Mesendoderm (in vitro differentiated cells): ENCODE data around the gene MYRFL.
A peak's percentile ranks its signal among the peaks of the same experiment; 100 is the strongest.

ENCODE experiments used
- DNase-seq: peaks from one replicate; pipeline ENCODE4 v3.0.0; 2013
- H2AK5ac ChIP-seq: 2 replicates; pipeline ENCODE4 v1.6.1; 2013; ENCODE audit warnings: low read length, inconsistent platforms
- H2BK120ac ChIP-seq: 2 replicates; pipeline ENCODE4 v1.6.1; 2013; ENCODE audit warnings: low read depth, mild to moderate bottlenecking, low read length, moderate library complexity, mixed read lengths
- H2BK15ac ChIP-seq: replicated peaks from 2 replicates; pipeline ENCODE4 v1.6.1; 2013; ENCODE audit warnings: low read depth, mild to moderate bottlenecking, moderate library complexity
- H2BK5ac ChIP-seq: 2 replicates; pipeline ENCODE4 v1.6.1; 2013; ENCODE audit warnings: low read length, inconsistent platforms
- H3K18ac ChIP-seq: 2 replicates; pipeline ENCODE4 v1.6.1; 2013; ENCODE audit warnings: mild to moderate bottlenecking, low read length, mixed read lengths
- H3K23ac ChIP-seq: one replicate; pipeline ENCODE4 v1.6.1; 2013; ENCODE audit warnings: low read length
- H3K27ac ChIP-seq: 2 replicates; pipeline ENCODE4 v1.5.1; 2013; ENCODE audit warnings: low read depth, mild to moderate bottlenecking, inconsistent platforms, low read length, moderate library complexity
- H3K27me3 ChIP-seq: 2 replicates; pipeline ENCODE4 v1.6.1; 2013; ENCODE audit warnings: low read length, control low read depth, mild to moderate bottlenecking, inconsistent platforms; ENCODE audit not compliant: insufficient read depth, poor library complexity
- H3K36me3 ChIP-seq: 2 replicates; pipeline ENCODE4 v1.6.1; 2013; ENCODE audit warnings: low read length, inconsistent platforms; ENCODE audit not compliant: control insufficient read depth, insufficient read depth
- H3K4ac ChIP-seq: one replicate; pipeline ENCODE4 v1.6.1; 2013; ENCODE audit warnings: low read depth, mild to moderate bottlenecking, low read length, moderate library complexity
- H3K4me1 ChIP-seq: 2 replicates; pipeline ENCODE4 v1.6.1; 2013; ENCODE audit warnings: low read depth, low read length, inconsistent platforms; ENCODE audit not compliant: control insufficient read depth
- H3K4me2 ChIP-seq: 2 replicates; pipeline ENCODE4 v1.6.1; 2013; ENCODE audit warnings: low read length
- H3K4me3 ChIP-seq: 2 replicates; pipeline ENCODE4 v1.5.1; 2013; ENCODE audit warnings: mild to moderate bottlenecking, low read length
- H3K56ac ChIP-seq: one replicate; pipeline ENCODE4 v1.6.1; 2013; ENCODE audit warnings: low read length
- H3K79me1 ChIP-seq: 2 replicates; pipeline ENCODE4 v1.6.1; 2013; ENCODE audit warnings: low read length, inconsistent platforms
- H3K79me2 ChIP-seq: 2 replicates; pipeline ENCODE4 v1.6.1; 2013; ENCODE audit warnings: mild to moderate bottlenecking, low read length; ENCODE audit not compliant: control insufficient read depth, insufficient read depth
- H3K9ac ChIP-seq: 2 replicates; pipeline ENCODE4 v1.6.1; 2013; ENCODE audit warnings: low read length, inconsistent platforms
- H4K5ac ChIP-seq: one replicate; pipeline ENCODE4 v1.6.1; 2013; ENCODE audit warnings: low read length
- H4K8ac ChIP-seq: one replicate; pipeline ENCODE4 v1.6.1; 2013; ENCODE audit warnings: low read depth, mild to moderate bottlenecking, control low read depth, low read length, moderate library complexity
- WGBS: extraction: QIAGEN DNeasy Blood & Tissue Kit; methylation state at CpG from one replicate; pipeline ENCODE4 v1.1.7; 2013; ENCODE audit warnings: low lambda C conversion rate, missing lambda C conversion rate; ENCODE audit not compliant: insufficient coverage; ENCODE audit errors: extremely low coverage; 5-methylcytosine and 5-hydroxymethylcytosine counted together

The MYRFL gene

GRCh38 chr12:69916544-69917235, 91.7 kb downstream of the MYRFL start:
- H2BK5ac ChIP-seq: no peak overlapping the region
- peak overlapping the region; percentile 6 for H3K56ac ChIP-seq
- H4K5ac ChIP-seq: no peak overlapping the region
- no peak overlapping the region for H3K23ac ChIP-seq
- no peak overlapping the region for H3K27ac ChIP-seq
- peak overlapping the region; percentile 16 for H3K4ac ChIP-seq
- peak; percentile 76 for DNase-seq
- H3K9ac ChIP-seq: no peak overlapping the region
- H3K4me2 ChIP-seq: no peak overlapping the region
- no peaks in the 10 kb centered on the region for H3K27me3 ChIP-seq
- H3K79me1 ChIP-seq: no peaks in the 10 kb centered on the region
- no peaks in the 10 kb centered on the region for H3K4me1 ChIP-seq
- peak overlapping the region; percentile 90 for H3K18ac ChIP-seq
- H3K4me3 ChIP-seq: no peak overlapping the region
- H4K8ac ChIP-seq: peak overlapping the region; percentile 65
- WGBS: 100% methylated on average over 1 of the region's 5 CpGs
- no peak overlapping the region for H2BK120ac ChIP-seq
- no peaks in the 10 kb centered on the region for H3K36me3 ChIP-seq
- no peak overlapping the region for H2AK5ac ChIP-seq
- H2BK15ac ChIP-seq: peak overlapping the region; percentile 92
- no peaks in the 10 kb centered on the region for H3K79me2 ChIP-seq

GRCh38 chr12:69918287-69918686, 93.3 kb downstream of the MYRFL start:
- H3K27me3 ChIP-seq: no peaks in the 10 kb centered on the region
- no peak overlapping the region for H3K4me3 ChIP-seq
- WGBS: no CpG with 5 or more reads among the region's 2 CpGs
- H2BK120ac ChIP-seq: no peak overlapping the region
- no peaks in the 10 kb centered on the region for H3K36me3 ChIP-seq
- no peaks in the 10 kb centered on the region for H3K79me2 ChIP-seq
- no peak overlapping the region for H2AK5ac ChIP-seq
- no peak for DNase-seq
- no peak overlapping the region for H4K8ac ChIP-seq
- H3K79me1 ChIP-seq: no peaks in the 10 kb centered on the region
- no peak overlapping the region for H2BK5ac ChIP-seq
- no peak overlapping the region for H2BK15ac ChIP-seq
- no peak overlapping the region for H3K18ac ChIP-seq
- H3K56ac ChIP-seq: no peak overlapping the region
- H3K27ac ChIP-seq: no peak overlapping the region
- H3K4me1 ChIP-seq: no peaks in the 10 kb centered on the region
- no peak overlapping the region for H3K4me2 ChIP-seq
- no peak overlapping the region for H4K5ac ChIP-seq
- H3K23ac ChIP-seq: no peak overlapping the region
- H3K4ac ChIP-seq: no peak overlapping the region
- H3K9ac ChIP-seq: no peak overlapping the region

- Histone ChIP-seq H3K79me1 (no peaks in the 10 kb centered on the region), H3K4me1 (no peaks in the 10 kb centered on the region), H2BK120ac (no peak overlapping the region), H3K27ac (no peak overlapping the region), H2AK5ac (no peak overlapping the region), H3K4me2 (no peak overlapping the region), H2BK15ac (no peak overlapping the region), H4K5ac (no peak overlapping the region), H4K8ac (no peak overlapping the region), H3K4ac (no peak overlapping the region), H3K36me3 (no peaks in the 10 kb centered on the region), H3K18ac (peak overlapping the region; percentile 51), H3K23ac (no peak overlapping the region), H3K9ac (no peak overlapping the region), H3K79me2 (no peaks in the 10 kb centered on the region), H2BK5ac (no peak overlapping the region), H3K56ac (no peak overlapping the region), H3K4me3 (no peak overlapping the region), H3K27me3 (no peaks in the 10 kb centered on the region)
- DNase-seq: no peak
- no CpG with 5 or more reads among the region's 3 CpGs for WGBS
Observed at GRCh38 chr12:69919495-69919894, 94.5 kb downstream of the MYRFL start.

- no peak for DNase-seq
- WGBS: no CpG with 5 or more reads among the region's 4 CpGs
- Histone ChIP-seq H3K27ac (no peak overlapping the region), H2BK5ac (no peak overlapping the region), H2BK120ac (no peak overlapping the region), H3K79me2 (no peaks in the 10 kb centered on the region), H3K36me3 (no peaks in the 10 kb centered on the region), H4K5ac (no peak overlapping the region), H3K4me2 (no peak overlapping the region), H3K9ac (no peak overlapping the region), H3K4me1 (peaks cover 3% of the 10 kb centered on the region), H3K27me3 (no peaks in the 10 kb centered on the region), H2AK5ac (no peak overlapping the region), H3K4me3 (no peak overlapping the region), H3K4ac (no peak overlapping the region), H3K23ac (no peak overlapping the region), H3K79me1 (no peaks in the 10 kb centered on the region), H3K18ac (no peak overlapping the region), H2BK15ac (no peak overlapping the region), H4K8ac (no peak overlapping the region), H3K56ac (no peak overlapping the region)
Observed at GRCh38 chr12:69921831-69922230, 96.8 kb downstream of the MYRFL start.

GRCh38 chr12:69922999-69923398, 98.0 kb downstream of the MYRFL start:
- H3K4me1 ChIP-seq: peaks cover 3% of the 10 kb centered on the region
- H3K4me3 ChIP-seq: no peak overlapping the region
- H4K8ac ChIP-seq: no peak overlapping the region
- H2AK5ac ChIP-seq: no peak overlapping the region
- H3K79me2 ChIP-seq: no peaks in the 10 kb centered on the region
- H3K23ac ChIP-seq: no peak overlapping the region
- H3K4me2 ChIP-seq: no peak overlapping the region
- DNase-seq: no peak
- no peak overlapping the region for H2BK5ac ChIP-seq
- no peaks in the 10 kb centered on the region for H3K79me1 ChIP-seq
- H3K27ac ChIP-seq: no peak overlapping the region
- no peaks in the 10 kb centered on the region for H3K36me3 ChIP-seq
- no peak overlapping the region for H3K4ac ChIP-seq
- H3K27me3 ChIP-seq: no peaks in the 10 kb centered on the region
- H4K5ac ChIP-seq: no peak overlapping the region
- H2BK120ac ChIP-seq: no peak overlapping the region
- no peak overlapping the region for H3K9ac ChIP-seq
- H2BK15ac ChIP-seq: no peak overlapping the region
- H3K18ac ChIP-seq: no peak overlapping the region
- H3K56ac ChIP-seq: no peak overlapping the region

GRCh38 chr12:69925291-69925690, 100.3 kb downstream of the MYRFL start:
- Histone ChIP-seq H2BK5ac (peak overlapping the region; percentile 40), H3K4me3 (no peak overlapping the region), H3K79me1 (no peaks in the 10 kb centered on the region), H2BK120ac (peak overlapping the region; percentile 83), H3K4ac (no peak overlapping the region), H3K4me2 (no peak overlapping the region), H4K5ac (no peak overlapping the region), H3K4me1 (peaks cover 3% of the 10 kb centered on the region), H3K9ac (no peak overlapping the region), H3K36me3 (no peaks in the 10 kb centered on the region), H2AK5ac (no peak overlapping the region), H3K27ac (no peak overlapping the region), H3K23ac (no peak overlapping the region), H4K8ac (no peak overlapping the region), H3K18ac (peak overlapping the region; percentile 20), H3K56ac (peak overlapping the region; percentile 1), H3K79me2 (no peaks in the 10 kb centered on the region), H2BK15ac (peak overlapping the region; percentile 97), H3K27me3 (no peaks in the 10 kb centered on the region)
- no CpG with 5 or more reads among the region's 2 CpGs for WGBS
- DNase-seq: peak; percentile 68
